Breast epithelium (tissue), 4 donors: ENCODE results near the gene CASP3. TPM values are rescaled to one million over a fixed set of nuclear protein-coding genes. Genes with fewer than 3 reads are reported as not detected.

ENCODE experiments used
- DNase-seq, 2 donors: peaks; one replicate each; pipeline ENCODE4 v3.0.0-alpha.2; 2019; ENCODE audit warnings: low spot score in 2 of 2
- H3K27ac ChIP-seq, 2 donors: fragments of 200-600 bp; sonication (generic) in 1 of 2; one replicate each; pipeline ENCODE4 v1.5.1; 2016 to 2019; ENCODE audit warnings: mild to moderate bottlenecking in 1 of 2
- H3K27me3 ChIP-seq, 2 donors: fragments of 200-600 bp; sonication (generic) in 1 of 2; one replicate each; pipeline versions ENCODE4 v1.5.1 to v1.6.0; 2017 to 2019; ENCODE audit warnings: control low read depth in 1 of 2, mild to moderate bottlenecking in 1 of 2
- H3K36me3 ChIP-seq: fragments of 200-600 bp; one replicate; pipeline ENCODE4 v1.5.1; 2019
- H3K4me1 ChIP-seq, 2 donors: fragments of 200-600 bp; sonication (generic); one replicate each; pipeline ENCODE4 v1.5.1; 2016 to 2019; ENCODE audit warnings: control low read depth in 1 of 2
- H3K4me3 ChIP-seq, 3 donors: fragments of 200-600 bp; sonication (generic); 1 replicate in 2 of 3; 2 replicates in 1 of 3; pipeline ENCODE4 v1.5.1; 2016 to 2019; ENCODE audit warnings: mild to moderate bottlenecking in 3 of 3, moderate library complexity in 2 of 3
- H3K9me3 ChIP-seq, 2 donors: fragments of 200-600 bp; sonication (generic) in 1 of 2; one replicate each; pipeline ENCODE4 v1.5.1; 2016 to 2019; ENCODE audit warnings: control low read depth in 1 of 2
- CTCF ChIP-seq, 3 donors: fragments of 450-650 bp; IDR thresholded peaks; one replicate each; pipeline ENCODE4 v1.5.1; 2016 to 2017; ENCODE audit warnings: antibody characterized with exemption in 3 of 3, mild to moderate bottlenecking in 3 of 3, moderate library complexity in 3 of 3
- POLR2A ChIP-seq: fragments of 450-650 bp; IDR thresholded peaks from one replicate; pipeline ENCODE4 v1.6.1; 2016; ENCODE audit warnings: antibody characterized with exemption, mild to moderate bottlenecking, moderate library complexity
- POLR2AphosphoS5 ChIP-seq, 3 donors: sonication (generic); formaldehyde crosslinking; IDR thresholded peaks; one replicate each; pipeline ENCODE4 v1.6.1; 2017; ENCODE audit warnings: antibody characterized with exemption in 3 of 3
- intact Hi-C: fragments of 100-400 bp; cut with DNase I; formaldehyde crosslinking; loops from one replicate; pipeline ENCODE4 v1.15.1; 2023; ENCODE audit warnings: low total_unique reads
- total RNA-seq, 3 donors: library from RNA; depleted of rRNA; stranded (reverse); fragments of >200 nt; gene quantifications; one replicate each; pipeline ENCODE4 v1.1.0, GENCODE V29; 2016

The CASP3 gene
- total RNA-seq, 3 donors from 2014 or later = 16.4 to 20.9 (median 16.6) TPM

GRCh38 chr4:184671101-184671500 lies 21.9 kb upstream of the CASP3 start:
- no peaks in the 10 kb centered on the region for H3K9me3 ChIP-seq
- no peaks in the 10 kb centered on the region for H3K27me3 ChIP-seq
- H3K27ac ChIP-seq = no peak overlapping the region
- no peaks in the 10 kb centered on the region for H3K4me1 ChIP-seq
- H3K36me3 ChIP-seq = no peaks in the 10 kb centered on the region
- no peak for DNase-seq
- no peak overlapping the region for H3K4me3 ChIP-seq
- TF ChIP-seq POLR2AphosphoS5 (IDR thresholded peaks at IDR 0.05) (no peak), CTCF (IDR thresholded peaks at IDR 0.05) (no peak), POLR2A (no peak)
- intact Hi-C loops = no loop called here

DNA sequence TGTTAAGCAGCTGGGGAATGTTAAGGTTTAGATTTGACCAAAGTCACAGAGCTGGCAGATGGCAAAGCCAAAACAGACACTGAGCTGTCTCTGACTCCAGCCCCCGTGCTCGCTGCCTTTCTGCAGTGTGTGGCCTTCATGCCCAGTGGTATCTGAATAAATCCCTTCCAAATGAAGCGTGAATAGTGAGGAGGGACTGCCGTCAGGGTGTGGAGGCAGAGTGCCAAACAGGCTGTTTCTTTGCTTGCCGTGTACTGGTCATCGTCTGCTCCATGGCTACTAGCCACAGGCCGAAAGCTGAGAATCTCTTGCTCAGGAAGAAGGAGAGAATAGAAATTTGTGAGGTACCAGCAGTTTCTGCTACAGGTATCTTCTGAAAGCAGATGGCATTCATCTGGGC lies 20.0 kb upstream of the CASP3 start:
- no peaks in the 10 kb centered on the region for H3K36me3 ChIP-seq
- no peaks in the 10 kb centered on the region for H3K4me1 ChIP-seq
- no peak overlapping the region for H3K27ac ChIP-seq
- H3K27me3 ChIP-seq = no peaks in the 10 kb centered on the region
- no peak for DNase-seq
- intact Hi-C loops = no loop called here
- no peak overlapping the region for H3K4me3 ChIP-seq
- TF ChIP-seq POLR2A (no peak), POLR2AphosphoS5 (IDR thresholded peaks at IDR 0.05) (no peak), CTCF (IDR thresholded peaks at IDR 0.05) (no peak)
- H3K9me3 ChIP-seq = no peaks in the 10 kb centered on the region

DNA sequence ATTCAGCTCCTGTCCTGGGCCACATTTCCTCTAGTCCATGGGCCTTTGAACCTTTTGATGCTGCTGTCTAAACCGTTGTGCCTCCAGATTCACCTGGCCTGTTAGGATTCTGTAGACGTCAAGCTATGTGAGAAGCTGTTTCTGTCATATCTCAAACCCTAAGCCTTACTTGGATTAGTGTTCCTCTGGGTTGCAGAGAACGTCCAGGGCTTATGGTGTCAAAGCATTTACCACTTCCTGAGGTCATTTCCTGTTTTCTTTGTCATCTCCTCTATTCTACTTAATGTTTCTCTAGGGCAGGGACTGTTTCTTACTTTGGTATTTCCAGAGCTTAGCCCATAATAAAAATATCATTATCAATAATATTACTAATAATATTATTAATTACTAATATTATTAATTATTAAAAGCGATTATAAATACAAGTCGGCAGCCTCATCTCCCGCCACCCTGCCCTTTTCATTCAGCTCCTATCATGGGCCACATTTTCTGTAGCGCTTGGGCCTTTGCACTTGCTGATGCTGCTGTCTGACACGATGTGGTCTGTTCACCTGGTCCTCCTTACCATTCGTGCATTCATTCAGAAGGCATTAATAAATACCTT lies 19.4 kb upstream of the CASP3 start:
- intact Hi-C loops = no loop called here
- no peak for DNase-seq
- Histone ChIP-seq H3K27me3 (no peaks in the 10 kb centered on the region), H3K4me1 (no peaks in the 10 kb centered on the region), H3K9me3 (no peaks in the 10 kb centered on the region), H3K36me3 (no peaks in the 10 kb centered on the region), H3K4me3 (no peak overlapping the region), H3K27ac (no peak overlapping the region)
- TF ChIP-seq POLR2AphosphoS5 (IDR thresholded peaks at IDR 0.05) = no peak
- TF ChIP-seq POLR2A = no peak
- TF ChIP-seq CTCF (IDR thresholded peaks at IDR 0.05) = no peak

DNA sequence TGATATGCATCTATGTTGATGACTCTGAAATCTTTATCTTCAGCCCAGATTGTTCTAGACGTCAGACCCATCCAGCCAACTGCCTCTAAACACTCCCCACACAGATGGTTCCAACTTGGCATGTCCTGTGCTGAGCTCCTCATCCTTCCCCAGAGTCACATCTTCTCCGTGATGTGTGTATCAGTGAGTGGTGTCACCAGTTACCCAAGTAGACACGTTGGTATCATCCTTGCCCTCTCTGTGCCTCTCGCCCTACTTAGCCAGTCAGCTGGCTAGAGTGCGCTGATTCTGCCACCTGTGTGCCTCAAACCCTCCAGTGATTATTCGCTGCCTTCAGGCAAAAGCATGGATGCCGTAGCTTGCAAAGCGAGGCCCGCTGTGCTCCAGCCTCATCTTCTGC lies 18.8 kb upstream of the CASP3 start:
- H3K4me1 ChIP-seq = no peaks in the 10 kb centered on the region
- no peaks in the 10 kb centered on the region for H3K9me3 ChIP-seq
- no peak overlapping the region for H3K27ac ChIP-seq
- intact Hi-C loops = no loop called here
- TF ChIP-seq POLR2A (no peak), CTCF (IDR thresholded peaks at IDR 0.05) (no peak), POLR2AphosphoS5 (IDR thresholded peaks at IDR 0.05) (no peak)
- no peak for DNase-seq
- no peaks in the 10 kb centered on the region for H3K36me3 ChIP-seq
- no peak overlapping the region for H3K4me3 ChIP-seq
- no peaks in the 10 kb centered on the region for H3K27me3 ChIP-seq

DNA sequence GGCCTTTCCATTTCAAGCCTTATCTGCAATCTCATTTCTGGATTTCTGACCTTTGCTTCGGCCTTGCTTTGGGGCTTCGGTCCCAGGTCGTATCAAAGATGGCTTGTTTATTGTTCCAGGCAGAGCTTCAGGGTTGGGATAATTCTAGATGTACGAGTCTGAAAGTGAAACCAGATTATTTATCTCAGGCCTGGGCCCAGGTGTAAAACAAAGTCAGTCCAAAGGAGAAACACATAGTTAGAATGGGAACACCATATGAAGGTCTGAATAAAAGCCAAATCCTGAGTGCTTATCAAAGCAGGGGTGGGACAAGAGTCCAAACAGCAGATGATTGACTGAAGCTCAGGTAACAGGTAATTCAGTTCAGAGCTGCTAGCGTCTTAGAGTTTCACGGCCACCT lies 17.4 kb upstream of the CASP3 start:
- Histone ChIP-seq H3K27ac (no peak overlapping the region), H3K27me3 (no peaks in the 10 kb centered on the region), H3K4me3 (no peak overlapping the region), H3K4me1 (no peaks in the 10 kb centered on the region), H3K36me3 (no peaks in the 10 kb centered on the region), H3K9me3 (no peaks in the 10 kb centered on the region)
- no peak for TF ChIP-seq POLR2A
- no peak for TF ChIP-seq POLR2AphosphoS5 (IDR thresholded peaks at IDR 0.05)
- no peak for TF ChIP-seq CTCF (IDR thresholded peaks at IDR 0.05)
- intact Hi-C loops = no loop called here
- DNase-seq = no peak
